B cell (primary cell): ENCODE results near the gene SLC8B1.

Experiments used
- EZH2 ChIP-seq: IDR thresholded peaks from 2 replicates; pipeline ENCODE4 v1.6.1; 2012; ENCODE audit warnings: borderline replicate concordance, low read depth, mild to moderate bottlenecking, moderate library complexity, low read length; ENCODE audit not compliant: insufficient read depth, poor library complexity, severe bottlenecking
- TF ChIP-seq, protein P1 (sequence below): fragments of 200-600 bp; IDR thresholded peaks from one replicate; pipeline ENCODE4 v1.8.0; 2022; ENCODE audit warnings: antibody characterized with exemption, mild to moderate bottlenecking

DNA sequence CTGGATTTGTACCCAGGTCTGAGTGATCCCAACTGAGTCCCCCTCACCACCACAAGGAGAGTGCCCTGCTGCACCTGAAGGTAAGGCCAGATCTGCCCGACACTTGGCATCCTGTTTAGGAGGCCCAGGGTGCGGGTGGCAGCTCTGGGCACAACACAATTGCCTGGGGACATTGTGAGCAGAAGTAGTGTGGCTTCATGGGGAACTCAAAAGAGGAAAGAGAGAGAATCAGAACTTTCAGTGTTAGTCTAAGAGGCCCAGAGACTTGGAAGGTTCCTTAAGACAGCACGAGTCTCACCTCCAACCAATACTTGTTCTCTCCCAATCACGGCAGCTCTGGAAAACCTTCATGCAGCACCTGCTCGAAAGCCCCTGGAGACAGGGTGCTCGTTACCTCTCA, 6.6 kb upstream of the SLC8B1 start:
- TF ChIP-seq, protein P1, sequence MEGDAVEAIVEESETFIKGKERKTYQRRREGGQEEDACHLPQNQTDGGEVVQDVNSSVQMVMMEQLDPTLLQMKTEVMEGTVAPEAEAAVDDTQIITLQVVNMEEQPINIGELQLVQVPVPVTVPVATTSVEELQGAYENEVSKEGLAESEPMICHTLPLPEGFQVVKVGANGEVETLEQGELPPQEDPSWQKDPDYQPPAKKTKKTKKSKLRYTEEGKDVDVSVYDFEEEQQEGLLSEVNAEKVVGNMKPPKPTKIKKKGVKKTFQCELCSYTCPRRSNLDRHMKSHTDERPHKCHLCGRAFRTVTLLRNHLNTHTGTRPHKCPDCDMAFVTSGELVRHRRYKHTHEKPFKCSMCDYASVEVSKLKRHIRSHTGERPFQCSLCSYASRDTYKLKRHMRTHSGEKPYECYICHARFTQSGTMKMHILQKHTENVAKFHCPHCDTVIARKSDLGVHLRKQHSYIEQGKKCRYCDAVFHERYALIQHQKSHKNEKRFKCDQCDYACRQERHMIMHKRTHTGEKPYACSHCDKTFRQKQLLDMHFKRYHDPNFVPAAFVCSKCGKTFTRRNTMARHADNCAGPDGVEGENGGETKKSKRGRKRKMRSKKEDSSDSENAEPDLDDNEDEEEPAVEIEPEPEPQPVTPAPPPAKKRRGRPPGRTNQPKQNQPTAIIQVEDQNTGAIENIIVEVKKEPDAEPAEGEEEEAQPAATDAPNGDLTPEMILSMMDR, result no peak
- TF ChIP-seq EZH2, result no peak
